WTC11 (cell line): ENCODE results near the gene SELENOK. TPM values are rescaled to one million over a fixed set of nuclear protein-coding genes. Genes with fewer than 3 reads are reported as not detected.

Source experiments
- ATAC-seq: fragments of 200-7000 bp; cut with Tn5 transposase; 2 replicates; pipeline ENCODE4 v1.10.0; 2021; ENCODE audit warnings: mild to moderate bottlenecking, moderate library complexity
- Bru-seq: library from RNA; stranded (reverse); fragments of 400-500 nt; gene quantifications from one replicate; lab custom pipeline; 2021; lab: Mats Ljungman, UMichigan
- CTCF ChIA-PET: fragments of 300-600 bp; sonication (Branson Sonifier 250); formaldehyde crosslinking; loops from one replicate; lab custom pipeline; 2021; ENCODE audit warnings: antibody characterized with exemption; lab: Charles Lee
- POLR2A ChIA-PET: fragments of 350-600 bp; sonication (Branson Sonifier 250); formaldehyde crosslinking; loops from one replicate; lab custom pipeline; 2021; ENCODE audit warnings: antibody characterized with exemption; lab: Charles Lee
- DNase-seq: peaks from one replicate; pipeline ENCODE4 v3.0.0; 2021; ENCODE audit warnings: low spot score
- H3K27ac Mint-ChIP-seq: 2 replicates; pipeline ENCODE4 v1.8.0; 2021; ENCODE audit warnings: mixed read lengths
- H3K27me3 Mint-ChIP-seq: 2 replicates; pipeline ENCODE4 v1.8.0; 2021; ENCODE audit warnings: low read depth, mild to moderate bottlenecking, moderate library complexity, mixed read lengths
- H3K36me3 Mint-ChIP-seq: 2 replicates; pipeline ENCODE4 v1.8.0; 2021; ENCODE audit warnings: mixed read lengths
- H3K4me1 Mint-ChIP-seq: 2 replicates; pipeline ENCODE4 v1.8.0; 2022; ENCODE audit warnings: mixed read lengths
- H3K4me3 Mint-ChIP-seq: 2 replicates; pipeline ENCODE4 v1.8.0; 2021; ENCODE audit warnings: mild to moderate bottlenecking, moderate library complexity, mixed read lengths
- H3K9me3 Mint-ChIP-seq: 2 replicates; pipeline ENCODE4 v1.8.0; 2021; ENCODE audit warnings: mixed read lengths
- AR ChIP-seq: fragments of 250-450 bp; sonication (Bioruptor Pico); IDR thresholded peaks from 2 replicates; pipeline ENCODE4 v1.9.0; 2021; ENCODE audit warnings: mild to moderate bottlenecking
- CREM ChIP-seq: sonication (generic); formaldehyde crosslinking; IDR thresholded peaks from 2 replicates; pipeline ENCODE4 v1.8.1; 2022; ENCODE audit warnings: mild to moderate bottlenecking, missing genetic modification reagents, moderate library complexity
- E2F4 ChIP-seq: sonication (generic); formaldehyde crosslinking; IDR thresholded peaks from 2 replicates; pipeline ENCODE4 v1.8.1; 2022; ENCODE audit warnings: low read depth, mild to moderate bottlenecking, moderate library complexity, missing genetic modification reagents, borderline replicate concordance
- ELF4 ChIP-seq: sonication (generic); formaldehyde crosslinking; IDR thresholded peaks from 2 replicates; pipeline ENCODE4 v1.8.1; 2022; ENCODE audit warnings: low read depth, mild to moderate bottlenecking, moderate library complexity, missing genetic modification reagents
- FOXK1 ChIP-seq: sonication (generic); formaldehyde crosslinking; IDR thresholded peaks from 2 replicates; pipeline ENCODE4 v1.8.0; 2022; ENCODE audit warnings: mild to moderate bottlenecking, moderate library complexity, missing genetic modification reagents
- FOXP1 ChIP-seq: sonication (generic); formaldehyde crosslinking; IDR thresholded peaks from 2 replicates; pipeline ENCODE4 v1.8.0; 2022; ENCODE audit warnings: missing genetic modification reagents, mild to moderate bottlenecking, moderate library complexity, borderline replicate concordance
- FOXP4 ChIP-seq: sonication (generic); formaldehyde crosslinking; IDR thresholded peaks from 2 replicates; pipeline ENCODE4 v1.8.0; 2022; ENCODE audit warnings: mild to moderate bottlenecking, missing genetic modification reagents
- GABPB1 ChIP-seq: sonication (generic); formaldehyde crosslinking; IDR thresholded peaks from 2 replicates; pipeline ENCODE4 v1.8.1; 2023; ENCODE audit warnings: mild to moderate bottlenecking, missing genetic modification reagents
- HMGA2 ChIP-seq: fragments of 250-450 bp; sonication (Bioruptor Pico); IDR thresholded peaks from 2 replicates; pipeline ENCODE4 v1.4.0; 2021; ENCODE audit warnings: mild to moderate bottlenecking, moderate library complexity
- IRF2 ChIP-seq: sonication (generic); formaldehyde crosslinking; IDR thresholded peaks from 2 replicates; pipeline ENCODE4 v1.8.0; 2022; ENCODE audit warnings: low read depth, missing genetic modification reagents, borderline replicate concordance
- KAT7 ChIP-seq: sonication (generic); formaldehyde crosslinking; IDR thresholded peaks from 2 replicates; pipeline ENCODE4 v1.8.1; 2023; ENCODE audit warnings: missing genetic modification reagents, mild to moderate bottlenecking, borderline replicate concordance
- MYBL2 ChIP-seq: sonication (generic); formaldehyde crosslinking; IDR thresholded peaks from 2 replicates; pipeline ENCODE4 v1.8.1; 2023; ENCODE audit warnings: mild to moderate bottlenecking, moderate library complexity, missing genetic modification reagents
- NFYB ChIP-seq: sonication (generic); formaldehyde crosslinking; conservative IDR thresholded peaks from 2 replicates; pipeline ENCODE4 v1.8.0; 2022; ENCODE audit warnings: low read depth, missing genetic modification reagents
- NR1H2 ChIP-seq: sonication (generic); formaldehyde crosslinking; IDR thresholded peaks from 2 replicates; pipeline ENCODE4 v1.9.0; 2021; ENCODE audit warnings: mild to moderate bottlenecking, moderate library complexity, missing genetic modification reagents
- OVOL2 ChIP-seq: fragments of 250-450 bp; sonication (Bioruptor Pico); IDR thresholded peaks from 2 replicates; pipeline ENCODE4 v1.9.0; 2021; ENCODE audit warnings: mild to moderate bottlenecking, borderline replicate concordance
- RELA ChIP-seq: sonication (generic); formaldehyde crosslinking; IDR thresholded peaks from 2 replicates; pipeline ENCODE4 v1.8.1; 2022; ENCODE audit warnings: missing genetic modification reagents, mild to moderate bottlenecking, borderline replicate concordance
- SMAD4 ChIP-seq: sonication (generic); formaldehyde crosslinking; IDR thresholded peaks from 2 replicates; pipeline ENCODE4 v1.8.0; 2022; ENCODE audit warnings: mild to moderate bottlenecking, missing genetic modification reagents
- SP1 ChIP-seq: sonication (generic); formaldehyde crosslinking; conservative IDR thresholded peaks from 2 replicates; pipeline ENCODE4 v1.8.1; 2022; ENCODE audit warnings: missing genetic modification reagents
- ZBTB21 ChIP-seq: sonication (generic); formaldehyde crosslinking; IDR thresholded peaks from 2 replicates; pipeline ENCODE4 v1.8.1; 2023; ENCODE audit warnings: mild to moderate bottlenecking, missing genetic modification reagents, borderline replicate concordance
- ZNF263 ChIP-seq: sonication (generic); formaldehyde crosslinking; IDR thresholded peaks from 2 replicates; pipeline ENCODE4 v1.8.1; 2022; ENCODE audit warnings: low read depth, mild to moderate bottlenecking, moderate library complexity, missing genetic modification reagents
- long read RNA-seq, 3 experiments: library from RNA in 1 of 3; library from capped mRNA in 1 of 3; library from polyadenylated mRNA in 1 of 3; unstranded in 2 of 3; stranded (forward) in 1 of 3; transcript quantifications; one replicate each; pipeline ENCODE4 v2.0.0, GENCODE V29; 2021
- total RNA-seq: library from RNA; stranded (reverse); gene quantifications from 3 replicates; pipeline ENCODE4 v1.2.3, GENCODE V29; 2021
- TF ChIP-seq, protein P1 (sequence below): sonication (generic); formaldehyde crosslinking; IDR thresholded peaks from 2 replicates; pipeline ENCODE4 v1.8.0; 2022; ENCODE audit warnings: mild to moderate bottlenecking, missing genetic modification reagents
- TF ChIP-seq, protein P2 (sequence below): sonication (generic); formaldehyde crosslinking; IDR thresholded peaks from 2 replicates; pipeline ENCODE4 v1.8.1; 2022; ENCODE audit warnings: mild to moderate bottlenecking, moderate library complexity, missing genetic modification reagents
- TF ChIP-seq, protein P3 (sequence below): fragments of 250-450 bp; sonication (Bioruptor Pico); IDR thresholded peaks from 2 replicates; pipeline ENCODE4 v1.9.0; 2021; ENCODE audit warnings: moderate library complexity, mild to moderate bottlenecking, inconsistent platforms, borderline replicate concordance

Gene SELENOK
- total RNA-seq (32.7 to 38.7 TPM (median 34.4 TPM) in 3 replicates), Bru-seq, nascent RNA (percentile 91 among the genes with signal in this experiment)
- long read RNA-seq, experiment 1, transcript SELENOK-204 (5 exons, 1,633 nt), result major isoform, 128 of 130 reads
- long read RNA-seq, experiment 1, partial matches to known transcripts, result 1 of 130 reads
- long read RNA-seq, experiment 1, other reads (novel, unspliced or antisense), result 1 of 130 reads
- long read RNA-seq, experiment 2, transcript SELENOK-204 (5 exons, 1,633 nt), result major isoform, 42 of 50 reads
- long read RNA-seq, experiment 2, partial matches to known transcripts, result 4 of 50 reads
- long read RNA-seq, experiment 2, other reads (novel, unspliced or antisense), result 4 of 50 reads
- long read RNA-seq, experiment 3, transcript SELENOK-204 (5 exons, 1,633 nt), result major isoform, 110 of 117 reads
- long read RNA-seq, experiment 3, partial matches to known transcripts, result 3 of 117 reads
- long read RNA-seq, experiment 3, other reads (novel, unspliced or antisense), result 2 of 117 reads

DNA sequence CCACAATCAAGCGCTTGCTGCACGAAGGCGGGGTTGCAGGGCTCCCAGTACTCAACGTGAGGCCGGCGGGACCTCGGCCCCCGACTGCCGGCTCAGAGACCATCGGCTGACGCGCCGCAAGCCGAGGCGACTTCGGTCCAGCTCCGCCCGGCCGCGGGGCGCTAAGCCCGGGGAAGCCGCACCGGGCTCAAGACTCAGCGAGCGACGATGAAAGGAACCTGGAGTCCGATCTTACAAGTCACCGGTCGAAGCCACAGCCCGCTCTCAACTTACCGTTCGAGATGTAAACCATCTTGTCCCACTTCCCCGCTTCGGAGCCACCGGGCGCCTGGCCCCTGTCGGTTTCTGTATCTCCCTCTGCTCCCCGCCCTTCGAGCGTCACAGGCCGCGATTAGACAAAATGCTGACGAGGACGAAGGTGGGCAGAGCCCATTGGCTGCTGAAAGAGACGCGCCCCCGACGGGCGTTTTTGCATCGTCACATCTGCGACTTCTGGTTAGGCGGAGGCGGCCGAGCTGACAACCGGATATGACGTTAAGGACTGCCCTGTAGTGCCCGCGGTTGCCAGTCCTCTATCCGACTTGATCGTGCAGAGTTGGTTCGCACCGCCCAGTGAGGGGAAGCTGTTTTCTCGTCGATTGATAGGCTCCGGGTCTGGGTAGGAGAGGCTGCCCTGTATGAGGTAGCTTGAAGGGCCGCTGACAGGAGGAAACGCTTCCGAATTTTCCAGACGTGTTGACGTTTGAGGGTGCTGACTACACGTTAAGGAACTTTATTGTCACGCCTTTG lies at the start of gene SELENOK:
Gene SELENOK (minus strand): TSS at position 363 of the 789 bp plus-strand sequence.
- ATAC-seq (peak; percentile 99), DNase-seq (peak; percentile 97)
- Mint-ChIP-seq H3K9me3 (no peaks in the 10 kb centered on the region), H3K4me3 (peak within 1 kb of the TSS; percentile 93), H3K4me1 (peaks cover 23% of the 10 kb centered on the region), H3K27ac (peak within 1 kb of the TSS; percentile 99), H3K36me3 (peaks cover 12% of the 10 kb centered on the region), H3K27me3 (peaks cover 18% of the 10 kb centered on the region)
- ChIA-PET POLR2A (interaction anchor here (0.8 to 1.5 kb wide), 5 partner anchors 10 to 244 kb away, joined by 3 to 6 read pairs (median 3); partner anchors contain the start of gene ACTR8), CTCF (interaction anchor here (0.6 to 1.6 kb wide), 7 partner anchors 9 to 513 kb away, joined by 3 to 6 read pairs (median 3); no protein-coding TSS in a partner anchor)
- TF ChIP-seq ZBTB21 (CRISPR knock-in tag) (peak; percentile 96), SP1 (peak; percentile 87), FOXP1 (CRISPR knock-in tag) (no peak), MYBL2 (CRISPR knock-in tag) (no peak), FOXK1 (peak; percentile 86; the same call in 1 of the 2 replicates), KAT7 (CRISPR knock-in tag) (no peak), NFYB (CRISPR knock-in tag) (peak; percentile 46; the same call in 1 of the 2 replicates), GABPB1 (CRISPR knock-in tag) (no peak; the same call in 1 of the 2 replicates), RELA (CRISPR knock-in tag) (0 out of 2 replicates have a peak, but pooled peaks have one; percentile 26), CREM (peak; percentile 97)
- TF ChIP-seq, protein P1, sequence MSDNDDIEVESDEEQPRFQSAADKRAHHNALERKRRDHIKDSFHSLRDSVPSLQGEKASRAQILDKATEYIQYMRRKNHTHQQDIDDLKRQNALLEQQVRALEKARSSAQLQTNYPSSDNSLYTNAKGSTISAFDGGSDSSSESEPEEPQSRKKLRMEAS, result peak; percentile 53

DNA sequence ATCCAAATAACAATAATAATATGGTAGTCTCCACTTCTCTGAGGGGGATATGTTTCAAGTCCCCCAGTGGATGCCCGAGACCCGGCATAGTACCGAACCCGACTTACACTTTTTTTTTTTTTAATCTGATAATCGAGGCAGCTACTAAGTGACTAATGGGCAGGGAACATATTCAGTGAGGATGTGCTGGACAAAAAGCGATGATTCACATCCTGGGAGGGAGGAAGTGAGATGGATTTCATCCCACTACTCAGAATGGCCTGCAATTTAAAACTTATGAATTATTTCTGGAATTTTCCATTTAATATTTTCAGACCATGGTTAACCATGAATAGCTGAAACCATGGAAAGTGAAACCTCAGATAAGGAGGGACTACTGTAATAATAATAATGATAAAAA lies 49.5 kb upstream of the SELENOK start:
- H3K4me1 Mint-ChIP-seq, result no peaks in the 10 kb centered on the region
- POLR2A ChIA-PET, result no interaction called here
- peaks cover 10% of the 10 kb centered on the region for H3K36me3 Mint-ChIP-seq
- TF ChIP-seq HMGA2 (CRISPR knock-in tag) (no peak), AR (CRISPR knock-in tag) (no peak), ELF4 (CRISPR knock-in tag) (no peak), OVOL2 (CRISPR knock-in tag) (no peak), MYBL2 (CRISPR knock-in tag) (no peak), IRF2 (no peak), SMAD4 (CRISPR knock-in tag) (no peak), ZNF263 (CRISPR knock-in tag) (no peak), ZBTB21 (CRISPR knock-in tag) (no peak), NR1H2 (CRISPR knock-in tag) (no peak), FOXP4 (CRISPR knock-in tag) (no peak), E2F4 (no peak)
- TF ChIP-seq, protein P2, sequence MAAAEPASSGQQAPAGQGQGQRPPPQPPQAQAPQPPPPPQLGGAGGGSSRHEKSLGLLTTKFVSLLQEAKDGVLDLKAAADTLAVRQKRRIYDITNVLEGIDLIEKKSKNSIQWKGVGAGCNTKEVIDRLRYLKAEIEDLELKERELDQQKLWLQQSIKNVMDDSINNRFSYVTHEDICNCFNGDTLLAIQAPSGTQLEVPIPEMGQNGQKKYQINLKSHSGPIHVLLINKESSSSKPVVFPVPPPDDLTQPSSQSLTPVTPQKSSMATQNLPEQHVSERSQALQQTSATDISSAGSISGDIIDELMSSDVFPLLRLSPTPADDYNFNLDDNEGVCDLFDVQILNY (CRISPR knock-in tag), result no peak
- TF ChIP-seq, protein P3, sequence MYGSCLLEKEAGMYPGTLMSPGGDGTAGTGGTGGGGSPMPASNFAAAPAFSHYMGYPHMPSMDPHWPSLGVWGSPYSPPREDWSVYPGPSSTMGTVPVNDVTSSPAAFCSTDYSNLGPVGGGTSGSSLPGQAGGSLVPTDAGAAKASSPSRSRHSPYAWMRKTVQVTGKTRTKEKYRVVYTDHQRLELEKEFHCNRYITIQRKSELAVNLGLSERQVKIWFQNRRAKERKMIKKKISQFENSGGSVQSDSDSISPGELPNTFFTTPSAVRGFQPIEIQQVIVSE (CRISPR knock-in tag), result no peak

More for the DNA sequence above, 49.5 kb upstream of the SELENOK start:
- H3K27ac Mint-ChIP-seq, result no peak overlapping the region
- ATAC-seq (no peak), DNase-seq (no peak)
- peaks cover 10% of the 10 kb centered on the region for H3K9me3 Mint-ChIP-seq
- H3K4me3 Mint-ChIP-seq, result no peak overlapping the region
- peaks cover 5% of the 10 kb centered on the region for H3K27me3 Mint-ChIP-seq
- CTCF ChIA-PET, result interaction anchor here (1.2 to 2.3 kb wide), 4 partner anchors 180 to 493 kb away, joined by 3 to 6 read pairs (median 4); no protein-coding TSS in a partner anchor
